Loucy (cell line): ENCODE measurements around the gene TRPM3.

Source experiments
- H2AFZ ChIP-seq: fragments of 200-600 bp; sonication (generic); 2 replicates; pipeline ENCODE4 v1.6.0; 2016; ENCODE audit warnings: antibody characterized with exemption, mild to moderate bottlenecking, low read length, moderate library complexity
- H3F3A ChIP-seq: fragments of 200-600 bp; 2 replicates; pipeline ENCODE4 v1.6.0; 2016; ENCODE audit warnings: antibody characterized with exemption, low read depth, mild to moderate bottlenecking
- H3K27me3 ChIP-seq: fragments of 200-600 bp; sonication (generic); 2 replicates; pipeline ENCODE4 v1.6.1; 2014; ENCODE audit warnings: low read length, mild to moderate bottlenecking; ENCODE audit not compliant: insufficient read depth, poor library complexity, severe bottlenecking
- H3K36me3 ChIP-seq: fragments of 200-600 bp; sonication (generic); 2 replicates; pipeline ENCODE4 v1.6.1; 2016; ENCODE audit warnings: low read length; ENCODE audit not compliant: insufficient read depth
- H3K4me1 ChIP-seq: fragments of 200-600 bp; sonication (generic); 2 replicates; pipeline ENCODE4 v1.5.1; 2014; ENCODE audit warnings: low read length, mild to moderate bottlenecking; ENCODE audit not compliant: insufficient read depth, poor library complexity, severe bottlenecking
- H3K4me2 ChIP-seq: fragments of 200-600 bp; sonication (generic); 2 replicates; pipeline ENCODE4 v1.6.0; 2014; ENCODE audit warnings: antibody characterized with exemption, low read length, low read depth, mild to moderate bottlenecking; ENCODE audit not compliant: poor library complexity, severe bottlenecking
- H3K4me3 ChIP-seq: fragments of 200-600 bp; sonication (generic); 2 replicates; pipeline ENCODE4 v1.5.1; 2014; ENCODE audit warnings: low read length, mild to moderate bottlenecking, mixed read lengths; ENCODE audit not compliant: poor library complexity, severe bottlenecking
- H3K79me2 ChIP-seq: fragments of 200-600 bp; sonication (generic); 2 replicates; pipeline ENCODE4 v1.6.1; 2014; ENCODE audit warnings: low read length; ENCODE audit not compliant: insufficient read depth
- H3K9ac ChIP-seq: fragments of 200-600 bp; sonication (generic); 2 replicates; pipeline ENCODE4 v1.6.0; 2014; ENCODE audit warnings: mild to moderate bottlenecking, low read depth, low read length, moderate library complexity; ENCODE audit not compliant: poor library complexity, severe bottlenecking
- H3K9me2 ChIP-seq: fragments of 200-600 bp; sonication (generic); replicated peaks from 2 replicates; pipeline ENCODE4 v1.6.1; 2016; ENCODE audit warnings: low read depth, low read length, mixed read lengths
- H3K9me3 ChIP-seq: fragments of 200-600 bp; sonication (generic); 2 replicates; pipeline ENCODE4 v1.6.1; 2014; ENCODE audit warnings: mild to moderate bottlenecking, antibody characterized with exemption, low read length, low read depth; ENCODE audit not compliant: insufficient read depth
- H4K20me1 ChIP-seq: fragments of 200-600 bp; sonication (generic); 2 replicates; pipeline ENCODE4 v1.6.0; 2014; ENCODE audit warnings: antibody characterized with exemption, low read length, mild to moderate bottlenecking; ENCODE audit not compliant: insufficient read depth, poor library complexity, severe bottlenecking
- CTCF ChIP-seq: fragments of 200-600 bp; sonication (generic); conservative IDR thresholded peaks from 2 replicates; pipeline ENCODE4 v1.5.1; 2014; ENCODE audit warnings: mild to moderate bottlenecking, antibody characterized with exemption, low read length
- EZH2phosphoT487 ChIP-seq: fragments of 200-600 bp; IDR thresholded peaks from 2 replicates; pipeline ENCODE4 v1.6.1; 2018; ENCODE audit warnings: antibody characterized with exemption, mild to moderate bottlenecking, moderate library complexity, borderline replicate concordance

TRPM3 gene

DNA sequence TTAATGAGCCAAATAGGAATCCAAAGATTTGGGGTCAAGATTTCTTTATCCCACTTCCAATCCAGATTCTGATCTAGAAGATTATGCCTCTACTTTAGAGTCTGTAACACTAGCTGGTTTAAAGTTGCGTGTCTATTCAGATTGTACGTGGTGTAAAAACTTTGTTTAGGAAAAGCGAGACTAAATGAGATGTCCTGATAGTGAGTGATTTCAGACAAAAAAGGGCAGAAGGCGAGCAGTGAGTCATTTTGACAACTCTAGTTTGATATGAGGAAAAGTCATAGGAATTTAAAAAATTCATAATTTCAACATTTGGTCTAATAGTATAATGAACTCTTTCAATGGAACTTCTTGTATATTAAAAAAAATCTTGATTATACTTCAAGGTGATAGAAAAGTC lies 587.4 kb downstream of the TRPM3 start:
- Histone ChIP-seq H3F3A (no peaks in the 10 kb centered on the region), H4K20me1 (no peaks in the 10 kb centered on the region), H3K27me3 (no peaks in the 10 kb centered on the region), H3K9ac (no peak overlapping the region), H3K9me2 (no peaks in the 10 kb centered on the region), H3K36me3 (no peaks in the 10 kb centered on the region), H3K4me3 (no peak overlapping the region), H2AFZ (no peak overlapping the region), H3K79me2 (no peaks in the 10 kb centered on the region), H3K4me1 (peaks cover 6% of the 10 kb centered on the region), H3K4me2 (no peak overlapping the region), H3K9me3 (no peaks in the 10 kb centered on the region)
- TF ChIP-seq EZH2phosphoT487 = no peak
- TF ChIP-seq CTCF = no peak

DNA sequence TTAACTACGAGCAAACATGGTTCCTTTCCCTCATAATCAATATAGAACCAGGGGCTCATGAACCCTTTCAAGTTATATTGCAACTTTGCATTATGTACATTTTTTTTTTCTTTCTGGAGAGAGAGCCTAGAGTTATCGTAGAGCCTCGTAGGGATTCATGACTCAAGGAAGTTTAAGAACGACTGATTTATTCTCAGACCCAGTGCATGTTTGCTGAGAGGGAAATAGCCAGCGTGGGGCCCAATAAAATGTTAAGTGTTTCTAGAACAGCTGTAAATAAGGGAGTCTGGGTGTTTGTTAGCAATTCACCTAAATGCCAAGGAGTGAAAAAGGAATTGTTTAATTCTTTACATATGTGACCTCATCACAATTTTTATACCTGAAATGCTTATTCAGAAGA lies 587.9 kb downstream of the TRPM3 start:
- Histone ChIP-seq H3K4me3 (no peak overlapping the region), H3K9me2 (no peaks in the 10 kb centered on the region), H3K4me2 (no peak overlapping the region), H3K79me2 (no peaks in the 10 kb centered on the region), H3K27me3 (no peaks in the 10 kb centered on the region), H3K36me3 (no peaks in the 10 kb centered on the region), H4K20me1 (no peaks in the 10 kb centered on the region), H3K9ac (no peak overlapping the region), H2AFZ (no peak overlapping the region), H3F3A (no peaks in the 10 kb centered on the region), H3K9me3 (no peaks in the 10 kb centered on the region), H3K4me1 (peaks cover 6% of the 10 kb centered on the region)
- no peak for TF ChIP-seq CTCF
- no peak for TF ChIP-seq EZH2phosphoT487

DNA sequence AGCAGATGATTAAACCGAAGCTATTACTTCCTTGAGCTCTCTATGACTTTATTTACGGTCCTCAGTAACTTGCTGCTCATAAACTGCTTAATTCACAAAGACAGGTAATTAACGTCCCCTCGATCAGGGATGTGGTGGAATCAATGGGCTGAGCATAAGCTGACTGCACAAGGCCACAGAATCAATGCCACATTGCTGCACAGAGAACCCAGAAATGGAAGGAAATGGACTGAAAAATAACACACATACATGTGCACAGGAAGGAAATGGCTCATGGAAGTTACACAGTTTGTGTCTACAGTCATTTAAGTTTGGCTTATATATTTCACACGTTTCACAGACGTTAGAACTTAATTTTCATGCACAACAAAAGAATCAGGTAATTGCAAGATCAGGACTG lies 588.7 kb downstream of the TRPM3 start:
- no peak overlapping the region for H3K4me3 ChIP-seq
- H2AFZ ChIP-seq = 0 out of 2 replicates have a peak overlapping the region, but pooled peaks have one; percentile 22
- no peaks in the 10 kb centered on the region for H3F3A ChIP-seq
- no peaks in the 10 kb centered on the region for H3K79me2 ChIP-seq
- no peaks in the 10 kb centered on the region for H4K20me1 ChIP-seq
- H3K4me2 ChIP-seq = no peak overlapping the region
- no peaks in the 10 kb centered on the region for H3K9me2 ChIP-seq
- H3K9me3 ChIP-seq = no peaks in the 10 kb centered on the region
- no peaks in the 10 kb centered on the region for H3K36me3 ChIP-seq
- H3K4me1 ChIP-seq = peaks cover 6% of the 10 kb centered on the region
- no peaks in the 10 kb centered on the region for H3K27me3 ChIP-seq
- TF ChIP-seq EZH2phosphoT487 (no peak), CTCF (no peak)
- H3K9ac ChIP-seq = no peak overlapping the region
